ENCODE data around the gene WDR35.

The WDR35 gene

GRCh38 chr2:19888831-19889230 is 101.1 kb downstream of the WDR35 start:
- TF ChIP-seq CTCF (conservative IDR thresholded peaks at IDR 0.05; ENCODE audit: control insufficient read depth, insufficient read depth, low read depth, low read length): no peak
- no peak for DNase-seq (ENCODE audit: low read depth)
- H3K4me3 ChIP-seq (ENCODE audit: control insufficient read depth, low read depth, low read length): no peak overlapping the region

- TF ChIP-seq CTCF (conservative IDR thresholded peaks at IDR 0.05; ENCODE audit: control insufficient read depth, insufficient read depth, low read depth, low read length): no peak
- no peak for DNase-seq (ENCODE audit: low read depth)
- no peak overlapping the region for H3K4me3 ChIP-seq (ENCODE audit: control insufficient read depth, low read depth, low read length)
Observed at GRCh38 chr2:19887510-19887909, 102.4 kb downstream of the WDR35 start.

GRCh38 chr2:19886261-19886660 is 103.6 kb downstream of the WDR35 start:
- TF ChIP-seq CTCF (conservative IDR thresholded peaks at IDR 0.05; ENCODE audit: control insufficient read depth, insufficient read depth, low read depth, low read length): no peak
- H3K4me3 ChIP-seq (ENCODE audit: control insufficient read depth, low read depth, low read length): no peak overlapping the region

GRCh38 chr2:19885791-19886190 is 104.1 kb downstream of the WDR35 start:
- TF ChIP-seq CTCF (conservative IDR thresholded peaks at IDR 0.05; ENCODE audit: control insufficient read depth, insufficient read depth, low read depth, low read length): no peak
- no peak overlapping the region for H3K4me3 ChIP-seq (ENCODE audit: control insufficient read depth, low read depth, low read length)
- DNase-seq (ENCODE audit: low read depth): no peak

More at GRCh38 chr2:19886261-19886660, 103.6 kb downstream of the WDR35 start:
- DNase-seq (ENCODE audit: low read depth): no peak

- DNase-seq (ENCODE audit: low read depth): no peak
- no peak overlapping the region for H3K4me3 ChIP-seq (ENCODE audit: control insufficient read depth, low read depth, low read length)
- TF ChIP-seq CTCF (conservative IDR thresholded peaks at IDR 0.05; ENCODE audit: control insufficient read depth, insufficient read depth, low read depth, low read length): no peak
Observed at GRCh38 chr2:19883971-19884720, 105.8 kb downstream of the WDR35 start.

- no peak for DNase-seq (ENCODE audit: low read depth)
- no peak overlapping the region for H3K4me3 ChIP-seq (ENCODE audit: control insufficient read depth, low read depth, low read length)
- no peak for TF ChIP-seq CTCF (conservative IDR thresholded peaks at IDR 0.05; ENCODE audit: control insufficient read depth, insufficient read depth, low read depth, low read length)
Observed at GRCh38 chr2:19883486-19883885, 106.4 kb downstream of the WDR35 start.
